ENCODE results near the gene BARX2. TPM values are rescaled to one million over a fixed set of nuclear protein-coding genes. Genes with fewer than 3 reads are reported as not detected.

The BARX2 gene
- total and polyA plus RNA-seq, 11 donors, result 0.03 to 0.72 (median 0.12) TPM; not detected in 8

- Histone ChIP-seq H3K27me3 (peaks cover 22 to 98% (median 46%) of the 10 kb centered on the region in 9 donors), H3K9me3 (no peaks in the 10 kb centered on the region), H3K27ac (no peak overlapping the region), H3K4me3 (no peak overlapping the region), H3K36me3 (no peaks in the 10 kb centered on the region), H3K4me1 (peaks cover 0 to 18% (median 13%) of the 10 kb centered on the region in 12 donors)
- intact Hi-C loops (cut with DNase I), result loop anchor here in 2 of 10 donors (10.0 kb wide), 2 partner anchors 326 to 376 kb away; no protein-coding TSS in a partner anchor
- TF ChIP-seq CTCF (IDR thresholded peaks at IDR 0.05) (no peak), POLR2A (IDR thresholded peaks at IDR 0.05) (no peak)
- 28 to 44% (median 34%) methylated on average over 4 of the region's 4 CpGs for WGBS, 4 donors
- ATAC-seq (no peak), DNase-seq (no peak)
Measured at GRCh38 chr11:129368889-129369672, 6.6 kb upstream of the BARX2 start.

- Histone ChIP-seq H3K36me3 (no peaks in the 10 kb centered on the region), H3K9me3 (no peaks in the 10 kb centered on the region), H3K4me1 (peaks cover 0 to 31% (median 21%) of the 10 kb centered on the region in 12 donors), H3K4me3 (no peak overlapping the region), H3K27me3 (peaks cover 32 to 99% (median 62%) of the 10 kb centered on the region in 9 donors), H3K27ac (no peak overlapping the region)
- 69 to 82% (median 79%) methylated on average over 3 of the region's 3 CpGs for WGBS, 4 donors
- intact Hi-C loops (cut with DNase I), result no loop called here
- DNase-seq (no peak), ATAC-seq (no peak)
- TF ChIP-seq CTCF (IDR thresholded peaks at IDR 0.05) (no peak), POLR2A (IDR thresholded peaks at IDR 0.05) (no peak)
Measured at GRCh38 chr11:129370715-129371114, 4.9 kb upstream of the BARX2 start.

GRCh38 chr11:129372609-129373488 lies 2.8 kb upstream of the BARX2 start:
- Histone ChIP-seq H3K36me3 (no peaks in the 10 kb centered on the region), H3K27me3 (peaks cover 47 to 99% (median 75%) of the 10 kb centered on the region in 9 donors), H3K4me1 (peaks cover 0 to 36% (median 22%) of the 10 kb centered on the region in 12 donors), H3K9me3 (no peaks in the 10 kb centered on the region), H3K4me3 (peak overlapping the region; percentile 16 to 52 (median 33)), H3K27ac (no peak overlapping the region)
- intact Hi-C loops (cut with DNase I), result no loop called here
- 2 to 3% (median 2%) methylated on average over 73 to 77 of the region's 77 CpGs for WGBS, 4 donors
- ATAC-seq (no peak), DNase-seq (no peak)
- TF ChIP-seq CTCF (IDR thresholded peaks at IDR 0.05) (no peak), POLR2A (IDR thresholded peaks at IDR 0.05) (no peak)

- H3K4me1 ChIP-seq, result peaks cover 0 to 36% (median 22%) of the 10 kb centered on the region in 12 donors
- intact Hi-C loops (cut with DNase I), result no loop called here
- no peak for ATAC-seq
- DNase-seq, result no peak
- no peaks in the 10 kb centered on the region for H3K36me3 ChIP-seq
- 2 to 4% (median 3%) methylated on average over 24 of the region's 24 CpGs for WGBS, 4 donors
- no peaks in the 10 kb centered on the region for H3K9me3 ChIP-seq
- H3K27me3 ChIP-seq, result peaks cover 47 to 99% (median 75%) of the 10 kb centered on the region in 9 donors
- peak overlapping the region; percentile 16 to 52 (median 33) for H3K4me3 ChIP-seq
- TF ChIP-seq CTCF (IDR thresholded peaks at IDR 0.05) (no peak), POLR2A (IDR thresholded peaks at IDR 0.05) (no peak)
- H3K27ac ChIP-seq, result no peak overlapping the region
Measured at GRCh38 chr11:129373489-129373953, 2.1 kb upstream of the BARX2 start.

Data from heart left ventricle (tissue), 16 donors.